GM19463 (cell line): ENCODE results near the gene PRKACA.

ENCODE experiments used
- ATAC-seq: cut with Tn5 transposase; IDR thresholded peaks from one replicate; pipeline ENCODE4 v1.9.1; 2021; ENCODE audit warnings: mild to moderate bottlenecking, moderate library complexity; ENCODE audit not compliant: unreplicated experiment

Gene PRKACA

DNA sequence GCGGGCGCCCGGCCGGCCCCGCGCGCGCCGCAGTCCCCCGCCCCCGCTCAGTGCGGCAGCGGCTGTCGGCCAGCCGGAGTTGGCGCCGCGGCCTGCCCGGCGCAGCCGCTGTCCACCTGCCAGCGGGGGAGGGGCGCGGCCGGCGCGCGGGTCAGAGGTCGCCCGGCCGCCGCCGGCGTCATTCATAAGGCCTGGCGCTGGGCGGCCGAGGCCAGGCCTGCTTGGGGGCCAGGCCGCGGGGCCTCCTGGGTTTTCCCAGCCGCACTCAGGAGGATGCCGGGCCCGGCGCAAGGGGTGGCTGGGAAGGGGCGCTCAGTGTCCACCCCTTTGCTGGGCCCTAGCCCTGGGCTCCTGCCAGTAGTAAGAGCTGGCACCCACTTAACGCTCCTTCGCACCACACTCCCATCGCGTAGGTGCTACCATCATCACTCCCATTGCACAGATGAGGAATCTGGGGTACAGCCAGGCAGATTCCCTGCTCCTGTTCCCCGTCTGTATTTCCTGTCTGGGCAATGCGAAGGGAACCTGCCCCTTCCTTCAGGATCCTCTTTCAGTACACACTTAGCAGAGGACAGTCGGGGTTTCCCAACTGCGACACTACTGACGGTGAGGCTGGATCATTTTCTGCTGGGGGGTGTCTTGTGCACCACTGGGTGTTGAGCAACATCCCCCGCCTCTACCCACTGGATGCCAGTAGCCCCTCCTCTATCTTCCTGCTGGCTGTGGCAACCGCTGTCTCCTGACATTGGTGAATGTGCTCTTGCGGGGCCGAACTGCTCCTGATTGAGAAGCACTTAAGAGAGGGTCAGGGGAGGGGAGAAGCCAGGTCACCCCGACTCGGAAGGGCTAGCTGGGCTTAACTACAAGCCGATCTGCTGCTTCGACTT is 846 bp upstream of the PRKACA start:
- peak; percentile 30 for ATAC-seq

DNA sequence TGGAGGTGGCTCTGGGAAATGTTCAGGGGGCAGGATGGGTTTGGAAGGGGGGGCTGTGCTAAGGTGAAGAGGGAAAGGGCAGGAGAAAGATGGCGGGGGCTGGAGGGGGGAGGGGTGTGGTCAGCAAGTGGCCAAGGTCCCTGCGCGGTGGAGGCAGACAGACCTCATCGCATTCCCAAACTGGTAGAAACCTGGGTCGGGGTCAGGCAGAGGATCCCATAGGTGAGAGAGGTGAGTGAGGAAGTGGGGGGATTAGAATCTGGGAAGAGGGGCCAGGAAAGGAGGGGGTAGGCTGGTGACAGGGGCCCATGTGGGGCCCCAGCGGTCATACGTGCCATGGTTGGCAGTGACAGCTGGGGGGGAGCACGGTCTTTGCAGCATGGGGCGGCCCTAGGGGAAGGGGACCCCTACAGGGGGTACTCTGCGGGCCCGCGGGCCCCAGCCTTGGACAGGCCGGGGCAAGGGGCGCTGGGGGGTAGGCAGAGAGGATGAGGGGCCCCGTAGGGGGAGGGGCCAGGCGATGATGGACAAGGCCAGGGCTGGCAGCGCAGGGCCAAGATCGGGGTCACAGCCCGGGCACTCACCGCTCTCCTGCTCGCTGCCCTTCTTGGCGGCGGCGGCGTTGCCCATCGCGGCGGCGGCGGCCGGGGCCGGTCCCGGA is 514 bp downstream of the PRKACA start:
- ATAC-seq, result no peak

DNA sequence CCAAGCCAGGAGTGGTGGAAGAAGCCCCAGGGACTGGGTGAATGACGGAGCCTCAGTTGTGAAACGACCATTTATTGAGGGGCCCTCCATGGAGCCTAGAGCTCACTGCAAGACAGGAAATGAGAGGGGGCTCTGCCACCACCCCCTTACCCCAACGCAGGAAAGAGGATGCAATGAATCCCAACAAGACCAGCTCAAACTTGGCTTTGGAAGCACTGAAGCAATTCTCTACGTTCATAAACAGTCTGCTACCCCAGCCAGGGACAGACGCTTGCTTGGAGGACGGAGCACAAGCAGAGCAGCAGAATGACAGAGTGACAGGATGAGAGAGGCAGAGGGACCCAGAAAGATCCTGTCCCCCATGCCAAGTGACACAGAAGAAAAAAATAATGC is 1.0 kb downstream of the PRKACA start:
- ATAC-seq, result no peak

DNA sequence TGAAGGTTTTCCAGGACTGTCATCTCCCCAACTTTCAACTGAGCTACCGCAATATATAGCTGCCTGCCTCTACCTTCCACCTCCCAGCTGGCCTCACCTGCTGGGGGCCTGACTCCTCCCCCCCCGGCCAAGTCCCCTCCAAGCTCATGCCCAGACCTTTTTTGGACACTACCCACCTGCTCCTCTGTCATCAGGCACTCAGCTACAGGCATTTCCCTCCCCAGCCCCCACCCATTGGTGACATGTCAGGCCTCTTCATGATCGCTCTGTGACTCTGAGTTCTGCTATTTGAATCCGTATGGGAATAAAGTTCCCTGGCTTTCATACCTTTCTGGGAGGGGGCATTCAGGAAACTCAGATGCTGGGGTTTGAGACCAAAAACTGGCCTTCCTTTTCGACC is 1.8 kb downstream of the PRKACA start:
- ATAC-seq, result no peak

DNA sequence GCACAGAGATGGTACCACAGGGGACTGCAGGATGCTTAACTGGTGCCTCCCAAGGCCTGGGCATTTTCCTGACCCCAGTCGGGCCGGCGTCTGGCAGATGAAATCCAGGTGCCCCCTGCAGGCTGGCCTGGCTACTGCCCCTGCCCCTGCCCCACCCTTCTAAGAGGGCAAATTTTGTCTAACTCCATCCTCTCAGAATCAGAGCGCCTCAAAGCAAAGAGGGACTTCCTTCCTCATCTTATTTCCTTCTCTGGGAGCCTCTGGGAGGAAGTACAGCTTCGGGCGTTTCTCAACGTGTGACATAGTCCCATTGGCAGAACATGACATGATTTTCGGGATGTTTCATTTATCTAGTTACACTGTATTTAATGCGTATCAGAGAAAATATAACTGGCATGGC is 2.7 kb downstream of the PRKACA start:
- no peak for ATAC-seq

DNA sequence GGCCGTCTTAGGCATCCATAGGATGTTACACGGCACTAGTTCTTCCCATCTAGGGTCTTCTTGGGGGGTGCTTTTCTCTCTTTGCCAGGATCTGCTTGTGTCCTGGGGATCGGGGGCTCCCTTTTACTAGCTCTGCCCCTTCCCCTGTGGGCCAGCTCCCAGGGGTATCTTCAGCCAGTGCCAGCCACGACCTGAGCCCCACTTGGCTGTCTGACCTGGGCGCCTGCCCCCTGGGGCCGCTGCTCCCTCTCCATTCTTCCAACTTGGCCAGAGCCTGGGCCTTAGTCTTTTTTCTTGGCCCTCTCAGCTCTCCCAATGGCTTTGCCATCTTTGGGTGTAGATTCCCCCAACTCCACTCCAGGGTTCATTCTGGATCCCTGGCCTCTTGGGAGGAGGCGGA is 3.1 kb downstream of the PRKACA start:
- ATAC-seq, result no peak

DNA sequence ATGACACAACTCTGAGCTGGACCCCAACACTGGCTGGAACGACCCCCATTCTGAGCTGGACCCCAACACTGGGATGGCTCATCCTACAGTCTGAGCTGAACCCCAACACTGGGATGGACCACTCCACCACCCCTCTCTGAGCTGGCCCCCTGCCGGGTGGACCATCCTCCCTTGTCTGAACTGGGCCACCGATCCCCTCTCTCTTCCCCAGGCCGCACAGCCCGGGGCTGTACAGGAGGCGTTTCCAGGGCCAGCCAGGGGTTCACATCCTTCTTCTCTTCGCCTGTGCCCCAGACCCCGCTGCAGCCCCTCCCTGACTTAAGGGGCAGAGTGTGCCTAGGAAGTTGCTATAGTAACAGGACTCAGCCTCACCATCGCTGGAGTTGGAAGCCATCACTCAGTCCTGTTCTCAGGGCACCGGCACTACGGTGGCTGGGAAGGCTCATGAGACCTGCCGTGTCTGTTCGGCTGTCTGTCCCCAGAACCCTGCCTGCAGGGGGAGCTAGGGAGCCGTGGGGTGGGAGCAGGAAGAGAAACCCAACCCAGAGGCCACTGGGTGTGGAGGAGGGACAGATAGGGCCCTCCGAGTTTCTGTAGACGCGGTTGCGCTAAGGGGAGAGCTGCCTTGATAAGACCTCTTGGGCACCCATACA is 3.7 kb downstream of the PRKACA start:
- ATAC-seq, result no peak

DNA sequence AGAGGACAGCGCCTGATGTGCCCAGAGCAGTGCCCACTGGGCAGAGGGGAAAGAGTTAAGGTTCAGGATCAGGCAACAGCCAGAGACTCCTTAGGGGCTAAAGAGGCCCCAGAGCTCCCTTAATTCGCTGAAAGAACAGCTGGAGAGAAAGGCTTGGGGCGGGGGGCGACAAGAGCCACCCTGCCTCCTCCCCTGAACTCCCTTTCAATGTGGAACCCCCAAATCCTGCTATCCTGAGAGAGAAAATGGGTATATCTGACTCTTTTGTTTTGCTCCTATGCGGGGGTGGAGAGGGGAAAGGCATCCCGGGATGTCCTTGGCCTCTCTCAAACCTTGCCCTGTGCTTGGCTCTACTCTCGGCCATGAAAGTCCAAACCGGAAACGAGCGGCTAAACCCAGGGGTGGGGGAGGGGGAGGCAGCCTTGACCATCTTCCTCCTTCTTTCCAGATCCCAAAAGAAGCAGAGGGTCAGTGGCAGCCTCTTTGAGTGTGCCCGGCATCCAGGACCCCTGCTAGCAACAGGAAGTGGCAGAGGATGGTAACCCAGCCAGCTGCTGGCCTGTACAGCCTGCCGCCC is 4.7 kb downstream of the PRKACA start:
- no peak for ATAC-seq

DNA sequence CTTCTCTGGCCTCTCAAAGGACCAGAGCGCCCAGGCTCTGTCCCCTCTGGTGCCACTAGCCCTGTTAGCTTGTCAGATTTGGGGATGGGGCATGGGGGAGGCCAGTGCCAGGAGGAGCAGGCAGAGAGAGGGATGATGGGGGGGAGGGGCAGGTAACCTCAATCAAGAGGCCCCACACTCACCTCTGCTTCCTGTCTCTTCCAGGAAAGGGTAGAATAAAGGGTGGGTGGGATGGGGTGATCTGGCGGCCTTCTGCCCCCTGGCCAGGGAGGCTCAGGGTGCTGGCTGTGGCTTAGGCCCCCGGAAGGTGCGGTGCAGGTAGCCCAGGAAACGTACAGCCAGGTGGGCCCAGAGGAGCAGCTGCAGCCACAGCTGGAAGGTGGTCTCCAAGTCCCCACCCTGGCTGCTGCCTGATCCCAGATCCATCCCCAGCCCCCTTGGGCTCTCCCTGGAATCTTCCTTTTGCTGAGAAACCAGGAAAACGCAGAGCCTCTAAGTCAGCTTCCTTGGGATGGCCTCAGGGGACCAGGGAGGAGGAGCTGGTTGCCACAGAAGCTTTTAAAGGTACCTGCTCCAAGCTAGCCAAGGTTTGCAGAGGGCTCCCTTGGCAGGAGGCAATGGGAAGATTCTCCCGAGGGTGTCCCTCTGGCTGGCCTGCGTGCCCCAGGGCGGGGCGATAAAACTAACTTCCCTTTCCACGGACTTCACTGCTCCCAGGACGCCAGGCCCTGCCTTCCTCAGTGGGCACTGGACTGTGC is 5.3 kb downstream of the PRKACA start:
- ATAC-seq, result no peak

DNA sequence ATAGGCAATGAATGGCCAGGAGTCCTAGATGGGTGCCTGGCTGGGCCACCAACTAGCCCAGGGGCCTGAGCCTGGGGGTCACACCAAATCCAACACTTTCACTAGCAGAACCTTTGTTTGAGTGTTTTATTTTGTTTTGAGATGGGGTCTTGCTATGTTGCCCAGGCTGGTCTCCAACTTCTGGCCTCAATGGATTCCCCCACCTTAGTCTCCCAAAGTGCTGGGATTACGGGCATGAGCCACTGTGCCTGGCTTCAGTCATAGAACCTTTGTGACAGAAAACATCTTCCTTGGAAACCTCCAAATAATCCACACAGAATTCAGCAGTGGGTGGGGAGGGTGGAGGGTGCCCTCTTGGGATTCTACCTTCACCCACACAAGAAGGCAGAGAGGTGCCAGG is 6.1 kb downstream of the PRKACA start:
- ATAC-seq, result no peak

DNA sequence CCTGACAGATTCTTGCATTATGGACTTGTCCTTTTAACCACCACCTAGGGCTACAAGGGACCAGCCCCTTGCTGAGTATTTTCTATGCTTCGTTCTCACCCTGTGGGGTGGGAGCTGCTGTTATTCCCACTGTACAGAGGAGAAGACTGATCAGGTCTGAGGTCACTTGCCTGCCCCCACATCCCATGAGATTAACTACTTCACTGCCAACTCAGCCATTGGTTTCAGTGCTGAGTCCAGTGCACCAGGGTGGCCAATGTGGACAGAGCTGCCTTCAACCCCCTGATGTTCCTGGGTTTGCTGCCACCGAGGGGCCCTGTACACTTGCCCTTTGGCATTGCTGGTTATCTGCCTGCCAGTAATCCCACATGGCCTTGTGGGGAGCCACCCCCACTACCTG is 6.9 kb downstream of the PRKACA start:
- ATAC-seq, result no peak

DNA sequence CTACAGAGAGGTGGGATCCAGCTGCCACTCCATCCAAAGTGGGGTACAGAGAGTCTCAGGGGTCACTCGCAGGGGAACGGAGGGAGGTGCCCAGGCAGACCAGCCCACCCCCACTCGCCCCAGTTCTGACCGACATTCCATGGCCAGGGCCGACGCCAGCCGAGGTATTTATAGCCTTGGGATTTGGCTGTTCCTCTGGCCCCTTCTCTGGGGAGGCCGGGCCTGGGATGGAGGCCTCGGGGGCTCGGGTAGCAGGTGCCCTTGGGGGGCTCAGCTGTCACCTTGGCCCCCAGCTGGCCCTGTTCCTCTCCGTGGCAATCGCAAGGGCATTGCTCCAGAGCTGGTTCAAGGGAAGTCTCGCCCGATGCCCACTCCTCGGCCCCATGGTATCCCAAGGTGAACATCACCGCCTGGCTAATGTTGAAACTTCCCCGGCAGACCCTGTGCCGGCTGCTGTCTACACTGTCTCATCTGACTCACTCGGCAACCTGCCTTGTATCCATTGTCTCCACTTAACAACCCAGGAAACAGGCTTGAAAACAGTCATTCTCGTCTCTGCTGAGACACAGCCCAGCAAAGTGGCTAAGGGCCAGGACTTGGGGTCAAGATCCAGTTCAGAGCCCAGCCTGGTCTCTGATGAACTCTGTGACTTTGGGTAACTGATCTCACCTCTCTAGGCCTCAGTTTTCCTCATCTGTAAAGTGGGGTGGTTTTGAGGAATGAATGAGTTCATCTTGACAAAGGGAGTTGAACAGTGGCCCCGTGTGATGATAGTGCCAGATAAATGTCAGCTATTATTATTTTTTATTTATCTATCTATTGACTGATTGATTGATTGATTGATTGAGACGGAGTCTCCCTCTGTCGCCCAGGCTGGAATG is 9.7 kb downstream of the PRKACA start:
- ATAC-seq, result no peak

DNA sequence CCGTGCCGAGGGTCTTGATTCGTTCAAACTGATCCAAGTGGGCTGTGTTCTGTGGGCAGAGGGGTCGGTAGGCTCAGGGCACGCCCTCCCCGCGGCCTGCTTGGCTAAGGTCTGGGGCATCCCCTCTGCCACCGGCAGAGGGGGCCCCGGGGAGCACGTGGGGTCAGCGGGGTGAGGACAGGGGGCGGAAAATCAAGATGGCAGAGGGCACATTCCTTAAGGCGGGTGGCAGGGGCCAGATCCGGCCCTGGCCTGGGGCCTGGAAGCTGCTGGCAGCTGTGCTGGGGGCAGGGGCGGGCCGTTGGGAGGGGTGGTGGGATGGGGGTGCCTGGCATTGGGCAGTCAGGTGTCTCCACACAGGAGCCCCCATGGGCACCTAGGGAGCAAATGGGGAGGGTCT is 10.7 kb downstream of the PRKACA start:
- no peak for ATAC-seq

DNA sequence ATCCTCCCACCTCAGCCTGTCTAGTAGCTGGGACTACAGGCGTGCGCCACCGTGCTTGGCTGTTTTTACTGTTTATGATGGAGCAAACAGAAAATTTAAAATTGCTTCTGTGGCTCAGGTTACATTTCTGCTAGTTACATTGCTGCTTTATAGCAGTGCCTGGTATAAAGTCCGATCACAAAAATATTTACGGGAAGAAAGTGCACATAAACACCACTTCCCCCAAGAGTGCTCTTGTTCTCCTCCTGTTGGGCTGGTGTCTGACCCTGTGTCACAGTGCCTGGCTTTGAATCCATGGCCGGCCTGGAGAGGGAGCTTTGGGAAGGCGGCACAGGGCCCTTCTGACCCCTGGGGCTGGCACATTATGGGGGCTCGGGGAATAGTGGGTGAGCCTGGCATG is 11.9 kb downstream of the PRKACA start:
- ATAC-seq, result no peak

DNA sequence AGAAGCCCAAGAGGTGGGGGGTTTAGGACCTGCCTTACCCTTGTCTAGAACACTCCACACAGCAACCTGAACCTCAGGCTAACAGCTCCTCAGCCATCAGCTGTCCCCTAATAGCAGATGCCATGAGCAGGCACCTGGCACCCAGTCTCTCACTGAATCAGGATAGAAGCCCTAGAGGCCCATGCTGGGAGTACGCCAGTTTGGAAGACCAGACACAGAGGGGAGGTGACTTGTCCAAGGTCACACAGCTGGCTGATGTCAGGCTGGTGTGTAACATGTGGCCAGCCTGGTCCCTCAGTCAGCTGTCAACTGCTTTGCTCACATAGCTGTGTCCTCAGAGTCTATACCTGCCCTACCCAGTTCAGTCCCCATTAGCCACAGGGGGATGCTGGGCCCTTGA is 14.3 kb downstream of the PRKACA start:
- ATAC-seq, result no peak

DNA sequence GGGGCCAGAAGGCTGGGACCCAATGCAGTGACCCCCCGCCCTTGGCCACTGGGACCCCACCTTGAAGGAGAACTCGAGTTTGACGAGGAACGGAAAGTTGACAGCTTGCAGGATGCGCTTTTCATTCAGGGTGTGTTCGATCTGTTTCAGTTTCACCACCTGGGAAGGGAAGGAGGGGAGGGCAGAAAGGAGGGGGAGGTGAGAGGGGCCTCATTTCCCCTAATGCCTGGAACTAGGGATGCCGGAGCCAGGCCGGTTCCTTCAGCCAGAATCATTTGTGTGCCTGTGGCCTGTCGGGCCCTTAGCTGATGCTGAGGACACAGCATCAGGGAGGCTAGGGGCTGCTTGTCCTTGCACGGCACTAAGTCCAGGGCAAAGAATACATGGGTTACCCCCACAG is 14.8 kb downstream of the PRKACA start:
- no peak for ATAC-seq

DNA sequence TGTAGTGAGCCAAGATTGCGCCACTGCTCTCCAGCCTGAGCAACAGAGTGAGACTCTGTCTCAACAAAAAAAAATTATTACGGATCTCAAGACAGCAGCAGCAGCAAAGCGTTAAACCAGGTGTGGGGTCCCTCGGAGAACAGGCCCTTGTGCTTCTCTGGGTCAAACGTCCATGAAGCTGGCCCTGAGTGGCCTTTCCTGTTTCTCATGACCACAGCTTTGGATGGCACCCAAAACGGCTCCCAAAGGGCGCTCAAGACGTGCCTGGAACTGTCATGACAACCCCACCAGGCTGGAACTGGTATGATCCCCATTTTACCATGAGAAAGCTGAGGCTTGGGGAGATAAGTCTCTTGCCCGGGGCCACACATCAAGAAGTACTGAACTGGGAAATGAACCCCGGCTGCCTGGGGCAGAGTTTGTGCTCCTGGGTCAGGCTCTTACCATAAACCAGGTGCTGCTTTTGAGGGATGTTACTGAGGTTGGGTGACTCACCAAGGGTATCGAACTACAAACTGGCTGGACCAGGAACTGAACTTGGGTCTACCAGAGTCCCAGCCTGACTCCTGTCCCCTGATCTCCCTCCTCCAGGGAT is 15.4 kb downstream of the PRKACA start:
- ATAC-seq, result no peak

DNA sequence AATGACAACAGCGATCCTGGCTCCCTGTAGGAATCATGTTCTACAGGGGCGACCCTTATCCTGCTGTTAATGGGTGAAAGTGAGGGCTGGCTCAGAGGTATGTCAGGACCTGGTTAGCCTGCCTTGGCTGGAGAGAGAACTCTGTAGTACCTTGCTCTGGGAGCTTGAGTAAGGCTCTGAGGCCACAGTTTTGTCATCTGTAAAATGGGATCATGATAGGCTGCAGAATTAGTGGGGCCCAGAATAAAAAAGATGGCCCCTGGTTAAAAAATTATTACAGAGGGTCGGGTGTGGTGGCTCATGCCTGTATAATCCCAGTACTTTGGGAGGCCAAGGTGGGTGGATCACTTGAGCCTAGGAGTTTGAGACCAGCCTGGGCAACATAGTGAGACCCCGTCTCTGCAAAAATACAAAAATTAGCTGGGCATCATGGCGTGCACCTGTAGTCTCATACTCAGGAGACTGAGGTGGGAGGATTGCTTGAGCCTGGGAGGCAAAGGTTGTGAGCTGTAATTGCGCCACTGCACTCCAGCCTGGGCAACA is 16.5 kb downstream of the PRKACA start:
- no peak for ATAC-seq

DNA sequence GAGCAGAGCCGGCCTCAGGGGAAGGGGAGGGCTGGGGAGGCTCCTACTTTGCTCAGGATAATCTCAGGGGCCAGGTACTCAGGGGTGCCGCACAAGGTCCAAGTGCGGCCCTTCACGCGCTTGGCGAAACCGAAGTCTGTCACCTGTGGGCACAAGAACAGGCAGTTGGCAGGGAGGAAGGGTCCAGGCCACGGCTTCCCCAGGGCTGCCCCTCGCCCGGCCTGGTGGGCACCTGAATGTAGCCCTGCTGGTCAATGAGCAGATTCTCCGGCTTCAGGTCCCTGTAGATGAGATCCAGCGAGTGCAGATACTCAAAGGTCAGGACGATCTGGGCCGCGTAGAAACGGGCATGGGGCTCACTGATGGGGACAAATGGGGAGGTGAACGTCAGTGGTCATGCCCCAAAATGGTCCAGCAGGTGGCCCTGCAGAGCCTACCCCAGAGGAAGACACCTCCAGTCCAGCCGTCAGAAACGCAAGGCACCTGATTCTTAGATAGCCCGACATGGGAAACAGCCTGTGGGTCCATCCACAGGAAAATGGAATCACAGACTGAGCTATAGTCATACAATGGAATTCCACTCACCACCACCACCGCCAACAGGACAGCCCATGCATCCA is 19.9 kb downstream of the PRKACA start:
- no peak for ATAC-seq
